Kidney (tissue), 14 donors: ENCODE measurements around the gene KLC1. TPM values are rescaled to one million over a fixed set of nuclear protein-coding genes. Genes with fewer than 3 reads are reported as not detected.

Experiments used
- DNase-seq, 5 donors: peaks; one replicate each; pipeline ENCODE4 v3.0.0-alpha.2; 2013 to 2020
- FAIRE-seq: peaks from 2 replicates; lab custom pipeline; 2012; peaks lifted over from hg19 to GRCh38; lab: Jason Lieb, UNC
- H3K27ac ChIP-seq, 2 donors: one replicate each; pipeline ENCODE4 v1.7.0; 2013; ENCODE audit warnings: low read depth in 2 of 2, low read length in 2 of 2, inconsistent platforms in 1 of 2
- H3K27me3 ChIP-seq: one replicate; pipeline ENCODE4 v1.7.1; 2013; ENCODE audit warnings: low read length, inconsistent platforms; ENCODE audit not compliant: control insufficient read depth, insufficient read depth
- H3K36me3 ChIP-seq, 3 donors: one replicate each; pipeline versions ENCODE4 v1.7.0 to v1.7.1; 2013; ENCODE audit warnings: low read length in 3 of 3, control low read depth in 1 of 3, inconsistent platforms in 1 of 3; ENCODE audit not compliant: insufficient read depth in 3 of 3, control insufficient read depth in 2 of 3
- H3K4me1 ChIP-seq, 3 donors: one replicate each; pipeline versions ENCODE4 v1.7.0 to v1.7.1; 2013; ENCODE audit warnings: low read length in 3 of 3, inconsistent platforms in 1 of 3, low read depth in 1 of 3; ENCODE audit not compliant: control insufficient read depth in 2 of 3, insufficient read depth in 2 of 3
- H3K4me3 ChIP-seq, 3 donors: one replicate each; pipeline versions ENCODE4 v1.7.0 to v1.8.1; 2013; ENCODE audit warnings: low read length in 3 of 3, control low read depth in 1 of 3, inconsistent platforms in 1 of 3
- H3K9ac ChIP-seq, 3 donors: one replicate each; pipeline versions ENCODE4 v1.7.0 to v1.7.1; 2013; ENCODE audit warnings: low read length in 3 of 3, control low read depth in 1 of 3, inconsistent platforms in 1 of 3
- H3K9me3 ChIP-seq, 3 donors: one replicate each; pipeline versions ENCODE4 v1.7.0 to v1.7.1; 2013; ENCODE audit warnings: low read length in 3 of 3, control low read depth in 1 of 3, inconsistent platforms in 1 of 3; ENCODE audit not compliant: control insufficient read depth in 2 of 3, insufficient read depth in 1 of 3
- intact Hi-C: fragments of 100-400 bp; cut with DNase I; formaldehyde crosslinking; loops from one replicate; pipeline ENCODE4 v1.11.1; 2022
- polyA plus RNA-seq: library from polyadenylated mRNA; stranded (reverse); fragments of 350-450 nt; fragmentation: Illumina TruSeq; extraction: RNeasy Lipid Tissue Mini Kit (QIAGEN cat#74804); gene quantifications from one replicate; pipeline ENCODE4 v1.2.3, GENCODE V29; 2014; ENCODE audit warnings: low read depth, low replicate concordance; ENCODE audit not compliant: insufficient read depth
- total RNA-seq: library from RNA; stranded (reverse); fragmentation: NEBNext Ultra II Directional; extraction: Animal tissue kit (Norgen Biotek cat#: 25700); gene quantifications from one replicate; pipeline ENCODE4 v1.2.1, GENCODE V29; 2021
- TF ChIP-seq, protein P1 (sequence below): IDR thresholded peaks from 3 replicates; pipeline ENCODE4 v1.5.1; 2012; ENCODE audit warnings: mild to moderate bottlenecking, moderate library complexity, borderline replicate concordance; ENCODE audit not compliant: insufficient read depth; ENCODE audit errors: extremely low read depth
- donor health status: control.
- donor health status: control.
- donor health status: control.
- donor health status: control.
- donor health status: control.
- donor health status: DM: yes; HTN: yes; CAD: no.
- donor health status: Normal renal cell carcinoma (clear cell type).

KLC1 gene
- total and polyA plus RNA-seq, 2 donors from 2014 or later, result 49.8 to 152 TPM

DNA sequence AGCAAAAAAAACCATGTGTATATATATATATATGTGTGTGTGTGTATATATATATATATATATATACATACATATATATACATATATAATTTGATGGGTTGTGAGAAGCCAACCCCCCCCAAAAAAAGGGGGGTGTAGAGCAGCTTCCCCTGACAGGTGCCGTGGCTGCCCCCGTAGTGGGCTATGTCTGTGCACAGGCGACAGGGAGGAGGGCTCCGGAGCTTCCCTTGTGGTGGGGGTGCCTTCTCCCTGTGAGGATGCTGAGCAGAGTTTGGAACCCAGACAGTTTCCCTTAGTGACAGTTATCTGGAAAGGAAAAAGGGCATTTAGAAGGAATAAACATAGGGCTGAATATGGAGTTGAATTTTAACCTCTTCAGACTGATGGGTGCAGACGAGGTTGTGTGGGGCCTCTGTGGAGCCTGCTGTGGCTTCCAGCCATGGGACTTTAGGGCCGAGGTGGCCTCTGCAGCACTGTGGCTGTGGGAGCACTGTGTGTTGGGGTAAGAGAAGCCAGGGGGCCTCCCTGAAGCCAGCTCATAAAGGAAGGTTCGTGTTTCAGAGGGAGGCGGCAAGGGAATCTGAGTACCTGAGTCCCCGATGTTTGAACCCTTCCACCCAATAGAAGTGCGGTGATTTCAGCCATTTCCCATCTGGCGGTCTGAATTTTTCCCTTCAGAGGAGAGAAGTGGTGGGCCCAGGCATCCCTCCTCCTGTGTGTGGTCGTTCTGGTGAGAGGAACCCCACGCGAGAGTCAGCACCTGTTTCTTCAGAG is 66.5 kb downstream of the KLC1 start:
- intact Hi-C loops, result no loop called here
- Histone ChIP-seq H3K27me3 (no peaks in the 10 kb centered on the region), H3K27ac (no peak overlapping the region), H3K4me3 (no peak overlapping the region), H3K4me1 (peaks cover 0 to 9% (median 6%) of the 10 kb centered on the region in 3 donors), H3K9me3 (no peaks in the 10 kb centered on the region), H3K9ac (no peak overlapping the region), H3K36me3 (peaks cover 0 to 26% (median 8%) of the 10 kb centered on the region in 3 donors)
- FAIRE-seq, result no peak
- peak in 3 of 5 donors; percentile 45 to 59 (median 46) for DNase-seq
- TF ChIP-seq, protein P1, sequence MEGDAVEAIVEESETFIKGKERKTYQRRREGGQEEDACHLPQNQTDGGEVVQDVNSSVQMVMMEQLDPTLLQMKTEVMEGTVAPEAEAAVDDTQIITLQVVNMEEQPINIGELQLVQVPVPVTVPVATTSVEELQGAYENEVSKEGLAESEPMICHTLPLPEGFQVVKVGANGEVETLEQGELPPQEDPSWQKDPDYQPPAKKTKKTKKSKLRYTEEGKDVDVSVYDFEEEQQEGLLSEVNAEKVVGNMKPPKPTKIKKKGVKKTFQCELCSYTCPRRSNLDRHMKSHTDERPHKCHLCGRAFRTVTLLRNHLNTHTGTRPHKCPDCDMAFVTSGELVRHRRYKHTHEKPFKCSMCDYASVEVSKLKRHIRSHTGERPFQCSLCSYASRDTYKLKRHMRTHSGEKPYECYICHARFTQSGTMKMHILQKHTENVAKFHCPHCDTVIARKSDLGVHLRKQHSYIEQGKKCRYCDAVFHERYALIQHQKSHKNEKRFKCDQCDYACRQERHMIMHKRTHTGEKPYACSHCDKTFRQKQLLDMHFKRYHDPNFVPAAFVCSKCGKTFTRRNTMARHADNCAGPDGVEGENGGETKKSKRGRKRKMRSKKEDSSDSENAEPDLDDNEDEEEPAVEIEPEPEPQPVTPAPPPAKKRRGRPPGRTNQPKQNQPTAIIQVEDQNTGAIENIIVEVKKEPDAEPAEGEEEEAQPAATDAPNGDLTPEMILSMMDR, result no peak

DNA sequence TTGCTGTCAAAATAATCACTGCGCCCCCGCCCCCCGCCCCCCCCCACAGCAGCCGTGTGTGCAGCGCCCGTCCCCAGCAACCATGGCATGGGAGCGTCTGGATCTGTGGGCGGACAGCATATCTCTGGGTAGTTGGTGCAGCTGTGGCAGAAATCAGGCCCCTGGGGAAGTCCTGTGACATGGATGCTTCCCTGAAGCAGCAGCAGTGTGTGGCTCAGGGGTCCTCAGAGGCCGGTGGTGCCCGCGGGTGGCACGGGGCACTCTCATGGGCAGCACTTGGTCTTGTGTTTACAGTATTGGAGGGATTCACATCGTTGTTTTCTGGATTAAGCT is 67.0 kb downstream of the KLC1 start:
- Histone ChIP-seq H3K36me3 (peaks cover 0 to 26% (median 8%) of the 10 kb centered on the region in 3 donors), H3K4me3 (no peak overlapping the region), H3K27me3 (no peaks in the 10 kb centered on the region), H3K27ac (no peak overlapping the region), H3K9ac (no peak overlapping the region), H3K4me1 (peaks cover 0 to 9% (median 6%) of the 10 kb centered on the region in 3 donors), H3K9me3 (no peaks in the 10 kb centered on the region)
- FAIRE-seq (no peak), DNase-seq (peak in 1 of 5 donors; percentile 37)
- TF ChIP-seq, protein P1, result no peak
- intact Hi-C loops, result no loop called here

DNA sequence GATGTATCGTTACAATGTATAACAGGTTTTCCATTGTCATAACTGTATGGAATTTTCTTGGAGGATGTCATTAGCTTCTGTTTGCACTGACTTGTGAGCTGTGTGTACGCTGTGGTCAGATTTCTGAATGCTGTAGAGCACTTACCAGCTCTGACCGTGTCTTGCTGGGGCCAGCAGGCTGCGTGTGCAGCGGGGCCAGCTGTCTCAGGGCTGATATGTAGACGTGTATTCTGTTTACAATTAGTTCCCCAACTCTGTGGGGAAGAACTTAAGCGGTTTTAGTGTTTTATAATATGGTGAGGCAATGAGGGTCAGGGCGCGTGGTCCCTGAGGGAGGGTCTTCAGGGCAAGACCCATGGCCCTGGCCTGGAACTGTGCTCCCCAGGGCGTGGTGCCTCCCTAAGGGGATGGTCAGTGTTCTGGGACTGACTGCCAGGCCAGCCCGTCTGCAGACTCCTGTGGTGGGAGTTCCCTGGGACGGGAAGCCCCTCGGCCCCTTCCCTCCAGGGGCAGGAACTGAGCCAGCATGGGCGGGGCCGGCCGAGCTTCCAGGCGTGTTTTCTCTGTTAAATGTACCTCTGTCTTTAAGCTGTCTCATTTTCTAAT is 67.6 kb downstream of the KLC1 start:
- no peak overlapping the region for H3K9ac ChIP-seq
- H3K36me3 ChIP-seq, result peaks cover 0 to 26% (median 8%) of the 10 kb centered on the region in 3 donors
- no peak overlapping the region for H3K4me3 ChIP-seq
- H3K9me3 ChIP-seq, result no peaks in the 10 kb centered on the region
- H3K27ac ChIP-seq, result no peak overlapping the region
- peaks cover 0 to 9% (median 6%) of the 10 kb centered on the region in 3 donors for H3K4me1 ChIP-seq
- intact Hi-C loops, result no loop called here
- FAIRE-seq, result no peak
- DNase-seq, result peak in 3 of 5 donors; percentile 48 to 85 (median 74)
- TF ChIP-seq, protein P1, result no peak
- no peaks in the 10 kb centered on the region for H3K27me3 ChIP-seq
